ENCODE data around the gene AWAT1. TPM values are rescaled to one million over a fixed set of nuclear protein-coding genes. Genes with fewer than 3 reads are reported as not detected.
"Not testable (repeated sequence)": the region's sequence is repeated elsewhere in the genome, so short reads cannot be mapped to it uniquely, and the experiment has no call there.

AWAT1 gene
- not detected in 2 replicates for total RNA-seq
- polyA plus RNA-seq = not detected in 2 replicates

- no peaks in the 10 kb centered on the region for H3K27me3 ChIP-seq
- no peak within 1 kb of the TSS for H3K27ac ChIP-seq
- no peak within 1 kb of the TSS for H3K4me3 ChIP-seq
- no peaks in the 10 kb centered on the region for H3K4me1 ChIP-seq (ENCODE audit: low read depth)
- H3K9me3 ChIP-seq (ENCODE audit: low read depth) = no peaks in the 10 kb centered on the region
- DNase-seq (ENCODE audit: low read depth in 1 of 2, low spot score in 1 of 2) = no peak
- H3K36me3 ChIP-seq = no peaks in the 10 kb centered on the region
- no peak for TF ChIP-seq CTCF (IDR thresholded peaks at IDR 0.05; ENCODE audit: low read depth, low read length)
Observed at GRCh38 chrX:70234355-70234754, at the start of gene AWAT1. AWAT1 (plus strand) TSS chrX:70234655; CDS start chrX:70234696, 41 bp downstream.

DNA sequence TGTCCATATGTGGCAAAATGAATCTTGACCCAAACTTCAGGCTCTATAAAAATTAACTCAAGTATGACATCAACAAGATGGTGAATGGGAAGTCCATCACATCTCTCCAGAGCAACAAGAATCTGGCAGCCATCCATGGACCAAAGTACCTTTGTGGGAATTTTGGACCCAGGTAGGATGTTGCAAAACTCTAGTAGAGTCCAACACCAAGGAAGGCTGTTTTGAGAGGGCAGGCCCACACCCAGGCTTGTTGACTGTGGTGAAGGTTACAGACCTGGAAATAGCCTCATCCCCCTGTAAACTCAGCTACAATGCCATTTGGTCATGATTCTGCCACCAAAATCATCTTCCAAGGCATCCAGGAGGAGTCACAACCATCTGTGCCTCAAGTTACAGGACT, 44.2 kb upstream of the AWAT1 start:
- Histone ChIP-seq H3K9me3 (ENCODE audit: low read depth) (no peaks in the 10 kb centered on the region), H3K27ac (no peak overlapping the region), H3K36me3 (no peaks in the 10 kb centered on the region), H3K4me1 (ENCODE audit: low read depth) (no peaks in the 10 kb centered on the region), H3K4me3 (no peak overlapping the region), H3K27me3 (no peaks in the 10 kb centered on the region)
- DNase-seq (ENCODE audit: low read depth in 1 of 2, low spot score in 1 of 2) = no peak
- TF ChIP-seq CTCF (IDR thresholded peaks at IDR 0.05; ENCODE audit: low read depth, low read length) = no peak

- Histone ChIP-seq H3K9me3 (ENCODE audit: low read depth) (no peaks in the 10 kb centered on the region), H3K27me3 (no peaks in the 10 kb centered on the region), H3K4me1 (ENCODE audit: low read depth) (no peaks in the 10 kb centered on the region), H3K36me3 (no peaks in the 10 kb centered on the region), H3K4me3 (no peak overlapping the region), H3K27ac (no peak overlapping the region)
- peak; percentile 67 for TF ChIP-seq CTCF (IDR thresholded peaks at IDR 0.05; ENCODE audit: low read depth, low read length)
- peak; percentile 36 to 61 for DNase-seq (ENCODE audit: low read depth in 1 of 2, low spot score in 1 of 2)
Observed at GRCh38 chrX:70196961-70197720, 37.3 kb upstream of the AWAT1 start.

- Histone ChIP-seq H3K4me3 (no peak overlapping the region), H3K27ac (no peak overlapping the region), H3K36me3 (no peaks in the 10 kb centered on the region), H3K9me3 (ENCODE audit: low read depth) (no peaks in the 10 kb centered on the region), H3K4me1 (ENCODE audit: low read depth) (no peaks in the 10 kb centered on the region), H3K27me3 (no peaks in the 10 kb centered on the region)
- TF ChIP-seq CTCF (IDR thresholded peaks at IDR 0.05; ENCODE audit: low read depth, low read length) = no peak
- DNase-seq (ENCODE audit: low read depth in 1 of 2, low spot score in 1 of 2) = no peak
Observed at GRCh38 chrX:70201732-70202131, 32.7 kb upstream of the AWAT1 start.

DNA sequence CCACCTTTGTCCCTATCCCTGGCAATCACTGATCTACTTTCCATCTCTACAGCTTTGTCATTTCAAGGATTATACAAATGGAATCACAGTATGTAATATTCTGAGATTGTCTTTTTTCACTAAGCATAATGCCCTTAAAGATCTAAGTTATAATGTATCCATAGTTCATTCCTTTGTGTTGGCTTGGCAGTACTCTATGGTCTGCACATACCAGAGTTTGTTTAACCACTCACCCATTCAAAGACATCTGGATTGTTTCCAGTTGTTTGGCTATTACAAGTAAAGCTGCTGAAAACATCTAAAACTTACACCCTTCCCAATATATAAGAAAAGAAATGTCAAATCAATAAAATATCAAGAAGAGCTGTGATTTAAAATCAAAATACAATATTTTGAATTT, 26.0 kb upstream of the AWAT1 start:
- TF ChIP-seq CTCF (IDR thresholded peaks at IDR 0.05; ENCODE audit: low read depth, low read length) = no peak
- Histone ChIP-seq H3K4me1 (ENCODE audit: low read depth) (no peaks in the 10 kb centered on the region), H3K27ac (no peak overlapping the region), H3K9me3 (ENCODE audit: low read depth) (no peaks in the 10 kb centered on the region), H3K27me3 (no peaks in the 10 kb centered on the region), H3K36me3 (no peaks in the 10 kb centered on the region), H3K4me3 (no peak overlapping the region)
- DNase-seq (ENCODE audit: low read depth in 1 of 2, low spot score in 1 of 2) = peak in 1 of 2 donors; percentile 21

GRCh38 chrX:70209570-70209969, 24.9 kb upstream of the AWAT1 start:
- H3K9me3 ChIP-seq (ENCODE audit: low read depth); H3K36me3 ChIP-seq; H3K27ac ChIP-seq; H3K27me3 ChIP-seq; DNase-seq (ENCODE audit: low read depth in 1 of 2, low spot score in 1 of 2); H3K4me3 ChIP-seq; H3K4me1 ChIP-seq (ENCODE audit: low read depth): not testable (repeated sequence)
